ENCODE measurements around the gene ATP6AP1. TPM values are rescaled to one million over a fixed set of nuclear protein-coding genes. Genes with fewer than 3 reads are reported as not detected.

The ATP6AP1 gene
- total and polyA plus RNA-seq, 5 experiments from 2014 or later = 51.9 to 111 (median 84.7) TPM

- DNase-seq (peak; percentile 84 to 98 (median 92)), ATAC-seq (peak; percentile 89 to 91)
- H3K27me3 Mint-ChIP-seq = no peaks in the 10 kb centered on the region
- no peaks in the 10 kb centered on the region for H3K9me3 Mint-ChIP-seq
- H3K36me3 Mint-ChIP-seq = no peaks in the 10 kb centered on the region
- peak within 1 kb of the TSS; percentile 75 to 95 (median 90) for H3K27ac Mint-ChIP-seq
- H3K4me1 Mint-ChIP-seq = peaks cover 0 to 34% (median 23%) of the 10 kb centered on the region in 4 donors
- H3K4me3 Mint-ChIP-seq = peak within 1 kb of the TSS; percentile 79 to 91 (median 83)
- POLR2A ChIA-PET = interaction anchor here (0.7 to 3.3 kb wide), 8 partner anchors 10 to 100 kb away, joined by 3 to 15 read pairs (median 6); partner anchors contain the start of genes EMD, PLXNA3, RPL10 and SLC10A3
Measured at GRCh38 chrX:154478728-154479622, 50.5 kb downstream of the ATP6AP1 start, which contains the start of gene LAGE3. TSS of gene LAGE3 (minus strand) at chrX:154479281. CDS start at chrX:154478915, 366 bp downstream.

GRCh38 chrX:154481195-154481594 is 52.7 kb downstream of the ATP6AP1 start:
- DNase-seq = no peak
- H3K36me3 Mint-ChIP-seq = no peaks in the 10 kb centered on the region
- no peak overlapping the region for H3K27ac Mint-ChIP-seq
- no peak overlapping the region for H3K4me3 Mint-ChIP-seq
- H3K4me1 Mint-ChIP-seq = peaks cover 0 to 46% (median 26%) of the 10 kb centered on the region in 4 donors
- H3K9me3 Mint-ChIP-seq = no peaks in the 10 kb centered on the region
- POLR2A ChIA-PET = interaction anchor here (0.6 to 1.6 kb wide), 5 partner anchors 10 to 83 kb away, joined by 3 to 7 read pairs (median 3); partner anchors contain the start of genes G6PD, RPL10 and SLC10A3
- ATAC-seq = no peak
- no peaks in the 10 kb centered on the region for H3K27me3 Mint-ChIP-seq

GRCh38 chrX:154481911-154482601 is 53.6 kb downstream of the ATP6AP1 start:
- H3K36me3 Mint-ChIP-seq = no peaks in the 10 kb centered on the region
- peaks cover 0 to 40% (median 24%) of the 10 kb centered on the region in 4 donors for H3K4me1 Mint-ChIP-seq
- POLR2A ChIA-PET = interaction anchor here (0.5 to 9.4 kb wide), 8 partner anchors 9 to 84 kb away, joined by 3 to 102 read pairs (median 4); partner anchors contain the start of genes G6PD, RPL10 and SLC10A3
- no peaks in the 10 kb centered on the region for H3K27me3 Mint-ChIP-seq
- no peak overlapping the region for H3K4me3 Mint-ChIP-seq
- H3K9me3 Mint-ChIP-seq = no peaks in the 10 kb centered on the region
- DNase-seq (no peak), ATAC-seq (no peak)
- H3K27ac Mint-ChIP-seq = peak overlapping the region in 1 of 10 donors; percentile 51

GRCh38 chrX:154482786-154483185 is 54.3 kb downstream of the ATP6AP1 start:
- peaks cover 0 to 1% (median 0%) of the 10 kb centered on the region in 3 donors for H3K36me3 Mint-ChIP-seq
- ATAC-seq (no peak), DNase-seq (no peak)
- no peaks in the 10 kb centered on the region for H3K27me3 Mint-ChIP-seq
- H3K4me3 Mint-ChIP-seq = no peak overlapping the region
- peaks cover 0 to 36% (median 24%) of the 10 kb centered on the region in 4 donors for H3K4me1 Mint-ChIP-seq
- H3K9me3 Mint-ChIP-seq = no peaks in the 10 kb centered on the region
- no peak overlapping the region for H3K27ac Mint-ChIP-seq
- POLR2A ChIA-PET = interaction anchor here (0.5 to 9.4 kb wide), 2 partner anchors 18 to 84 kb away, joined by 4 to 102 read pairs; partner anchors contain the start of gene RPL10

- H3K9me3 Mint-ChIP-seq = no peaks in the 10 kb centered on the region
- DNase-seq = no peak
- H3K4me3 Mint-ChIP-seq = peak overlapping the region in 3 of 10 donors; percentile 6 to 59 (median 6)
- POLR2A ChIA-PET = interaction anchor here (9.4 kb wide), 1 partner anchor 84 kb away, joined by 102 read pairs; the partner anchor contains the start of gene RPL10
- no peak for ATAC-seq
- H3K27ac Mint-ChIP-seq = peak overlapping the region in 4 of 10 donors; percentile 25 to 67 (median 40)
- H3K4me1 Mint-ChIP-seq = peaks cover 0 to 36% (median 27%) of the 10 kb centered on the region in 4 donors
- peaks cover 0 to 6% (median 0%) of the 10 kb centered on the region in 3 donors for H3K36me3 Mint-ChIP-seq
- H3K27me3 Mint-ChIP-seq = no peaks in the 10 kb centered on the region
Measured at GRCh38 chrX:154483325-154483724, 54.8 kb downstream of the ATP6AP1 start.

GRCh38 chrX:154484255-154485149 is 56.0 kb downstream of the ATP6AP1 start:
- Mint-ChIP-seq H3K4me1 (peaks cover 1 to 43% (median 27%) of the 10 kb centered on the region in 4 donors), H3K36me3 (peaks cover 0 to 8% (median 0%) of the 10 kb centered on the region in 3 donors), H3K4me3 (peak overlapping the region in 7 of 10 donors; percentile 7 to 80 (median 51)), H3K27ac (peak overlapping the region in 3 of 10 donors; percentile 3 to 27 (median 20)), H3K27me3 (no peaks in the 10 kb centered on the region), H3K9me3 (no peaks in the 10 kb centered on the region)
- ATAC-seq (no peak), DNase-seq (no peak)
- POLR2A ChIA-PET = interaction anchor here (0.6 to 9.4 kb wide), 6 partner anchors 28 to 85 kb away, joined by 3 to 102 read pairs (median 6); partner anchors contain the start of genes FAM50A, IKBKG and RPL10

GRCh38 chrX:154485150-154486051 is 56.9 kb downstream of the ATP6AP1 start:
- POLR2A ChIA-PET = interaction anchor here (0.6 to 9.4 kb wide), 18 partner anchors 8 to 115 kb away, joined by 3 to 102 read pairs (median 6); partner anchors contain the start of genes FAM3A, FAM50A, IKBKG and PLXNA3
- no peaks in the 10 kb centered on the region for H3K27me3 Mint-ChIP-seq
- peaks cover 0 to 8% (median 0%) of the 10 kb centered on the region in 3 donors for H3K36me3 Mint-ChIP-seq
- no peaks in the 10 kb centered on the region for H3K9me3 Mint-ChIP-seq
- H3K4me3 Mint-ChIP-seq = peak overlapping the region; percentile 62 to 80 (median 70)
- ATAC-seq (no peak), DNase-seq (no peak)
- H3K27ac Mint-ChIP-seq = peak overlapping the region in 6 of 10 donors; percentile 17 to 74 (median 60)
- peaks cover 4 to 44% (median 29%) of the 10 kb centered on the region in 4 donors for H3K4me1 Mint-ChIP-seq

- POLR2A ChIA-PET = interaction anchor here (0.6 to 9.4 kb wide), 17 partner anchors 9 to 560 kb away, joined by 3 to 102 read pairs (median 6); partner anchors contain the start of genes ARHGAP4, FAM3A, FAM50A and PLXNA3
- no peaks in the 10 kb centered on the region for H3K27me3 Mint-ChIP-seq
- peak; percentile 9 to 10 for ATAC-seq
- peak in 8 of 10 donors; percentile 2 to 39 (median 26) for DNase-seq
- no peak overlapping the region for H3K27ac Mint-ChIP-seq
- H3K4me3 Mint-ChIP-seq = peak overlapping the region in 6 of 10 donors; percentile 24 to 76 (median 46)
- H3K9me3 Mint-ChIP-seq = no peaks in the 10 kb centered on the region
- peaks cover 0 to 8% (median 0%) of the 10 kb centered on the region in 3 donors for H3K36me3 Mint-ChIP-seq
- H3K4me1 Mint-ChIP-seq = peaks cover 4 to 49% (median 29%) of the 10 kb centered on the region in 4 donors
Measured at GRCh38 chrX:154486052-154486395, 57.5 kb downstream of the ATP6AP1 start.

Data from naive thymus-derived CD8-positive, alpha-beta T cell (primary cell).